HG03354 (cell line): Measurements from ENCODE around the gene RIN3.
"Not testable (repeated sequence)": the region's sequence is repeated elsewhere in the genome, so short reads cannot be mapped to it uniquely, and the experiment has no call there.

Source experiments
- ATAC-seq: cut with Tn5 transposase; IDR thresholded peaks from one replicate; pipeline ENCODE4 v1.9.1; 2021; ENCODE audit warnings: mild to moderate bottlenecking; ENCODE audit not compliant: unreplicated experiment, poor library complexity, severe bottlenecking

RIN3 gene

DNA sequence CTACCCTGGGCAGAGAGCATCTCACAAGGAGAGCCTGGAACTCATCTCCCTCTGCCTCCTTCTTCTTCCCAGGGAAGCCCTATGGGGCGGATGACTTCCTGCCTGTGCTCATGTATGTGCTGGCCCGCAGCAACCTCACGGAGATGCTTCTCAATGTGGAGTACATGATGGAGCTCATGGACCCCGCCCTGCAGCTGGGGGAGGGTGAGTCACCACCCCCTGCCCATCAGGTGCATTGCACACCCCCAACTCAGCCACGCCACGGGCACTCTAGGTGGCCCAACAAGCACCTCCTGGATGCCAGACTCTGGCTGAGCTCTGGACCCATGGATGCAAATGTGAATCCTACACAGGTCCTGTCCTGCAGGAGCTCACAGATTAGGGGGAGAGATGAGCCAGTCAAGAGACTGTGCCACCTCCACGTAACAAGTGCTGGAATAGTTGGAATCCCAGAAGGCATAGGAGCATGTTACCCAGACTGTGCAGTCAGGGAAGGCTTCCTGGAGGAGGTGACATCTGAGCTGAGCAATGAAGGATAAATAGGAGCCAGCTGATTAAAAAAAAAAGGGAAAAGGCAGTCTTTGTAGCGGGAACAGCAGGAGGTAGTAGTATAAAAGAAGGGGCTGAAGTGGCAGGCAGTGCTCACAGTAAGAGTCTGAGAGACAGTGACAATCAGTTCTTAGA lies 163.0 kb downstream of the RIN3 start:
- ATAC-seq: no peak

DNA sequence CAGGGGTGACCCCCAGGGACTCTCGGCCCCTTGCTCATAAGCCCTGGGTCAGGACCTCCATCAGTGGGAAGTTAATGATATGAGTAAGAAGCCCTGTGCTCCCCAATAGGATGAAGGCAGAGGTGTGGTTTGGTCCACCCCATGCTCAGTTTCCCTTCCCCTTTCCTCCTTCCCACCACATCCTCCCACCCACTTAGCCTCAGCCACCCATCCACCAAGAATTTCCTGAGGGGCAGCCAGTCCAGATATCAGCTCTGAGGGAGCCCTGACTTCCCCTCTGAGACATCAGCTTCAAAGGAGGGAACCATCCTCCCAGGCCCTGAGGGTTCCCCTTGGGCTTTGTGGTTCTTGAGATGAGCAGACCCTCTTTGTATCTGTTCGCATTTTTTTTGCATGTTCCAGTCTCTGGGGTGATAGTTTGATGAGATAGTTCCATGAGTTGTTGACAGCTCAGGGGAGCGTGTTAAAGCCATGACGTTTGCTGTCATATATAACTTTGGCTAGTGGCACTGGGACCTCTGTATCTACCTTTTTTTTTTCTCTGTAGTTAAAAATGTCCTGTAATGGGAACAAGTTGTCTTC lies 163.6 kb downstream of the RIN3 start:
- peak; percentile 79 for ATAC-seq

DNA sequence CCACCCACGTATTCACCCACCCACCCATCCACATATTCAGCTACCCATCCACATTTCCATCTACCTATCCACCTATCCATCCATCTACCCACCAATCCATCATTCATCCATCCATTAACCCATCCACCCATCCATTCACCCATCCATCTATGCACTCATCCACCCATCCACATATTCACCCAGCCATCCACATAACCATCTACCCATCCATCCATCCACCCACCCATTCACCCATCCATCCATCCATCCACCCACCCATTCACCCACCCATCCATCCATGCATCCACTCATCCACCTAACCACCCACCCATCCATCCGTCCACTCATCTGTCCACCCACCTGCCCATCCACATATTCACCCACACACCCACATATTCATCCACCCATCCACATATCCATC lies 164.4 kb downstream of the RIN3 start:
- ATAC-seq: no peak

DNA sequence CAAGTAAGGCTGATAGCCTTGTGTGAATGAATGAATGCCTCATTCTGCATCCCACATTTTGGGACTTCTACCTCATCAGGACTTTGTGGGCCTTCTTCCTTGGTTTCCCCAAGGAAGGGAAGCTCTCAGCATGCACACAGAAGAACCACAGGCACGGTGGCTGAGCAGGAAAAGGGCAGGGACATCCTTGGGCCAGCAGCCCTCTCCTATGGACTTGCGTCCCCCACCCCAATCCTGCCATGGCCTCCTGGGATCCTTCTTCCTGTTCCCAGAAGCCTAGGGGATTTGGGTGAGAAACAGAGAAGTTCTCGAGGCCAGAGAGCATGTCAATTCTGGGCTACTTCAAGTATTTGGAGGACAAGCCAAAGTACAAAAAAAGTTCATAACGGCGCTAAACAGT lies 165.2 kb downstream of the RIN3 start:
- no peak for ATAC-seq

DNA sequence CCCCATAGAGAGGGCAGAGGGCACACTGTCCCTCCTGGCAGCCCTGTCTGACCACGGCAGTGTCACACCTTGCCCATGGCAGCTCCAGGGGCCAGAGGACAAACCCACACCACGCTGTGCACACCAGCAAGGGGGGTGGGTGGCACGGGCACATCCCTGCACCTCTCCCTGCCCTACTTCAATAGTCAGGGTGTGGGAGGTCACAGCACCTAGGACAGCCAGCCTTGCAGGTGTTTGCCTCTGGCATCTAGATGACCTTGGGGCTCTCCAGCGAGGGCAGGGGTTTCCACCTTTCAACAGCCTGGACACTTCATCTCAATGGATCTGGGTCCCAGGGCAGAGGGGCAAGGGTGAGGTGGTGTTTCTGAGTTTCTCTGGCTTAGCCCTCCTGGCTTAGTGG lies 165.7 kb downstream of the RIN3 start:
- ATAC-seq: no peak

DNA sequence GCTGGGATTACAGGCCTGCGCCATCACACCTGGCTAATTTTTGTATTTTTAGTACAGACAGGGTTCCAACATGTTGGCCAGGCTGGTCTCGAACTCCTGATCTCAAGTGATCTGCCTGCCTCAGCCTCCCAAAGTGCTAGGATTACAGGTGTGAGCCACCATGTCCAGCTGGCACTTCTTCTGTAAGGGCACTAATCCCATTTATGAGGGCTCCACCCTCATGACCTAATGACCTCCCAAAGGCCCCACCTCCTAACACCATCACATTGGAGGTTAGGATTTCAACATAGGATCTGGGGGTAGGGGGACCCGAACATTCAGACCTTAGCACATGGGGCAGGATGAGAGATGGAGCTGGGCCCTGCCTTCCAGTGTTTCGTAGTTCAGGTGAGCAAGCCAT lies 166.7 kb downstream of the RIN3 start:
- not testable (repeated sequence) for ATAC-seq

DNA sequence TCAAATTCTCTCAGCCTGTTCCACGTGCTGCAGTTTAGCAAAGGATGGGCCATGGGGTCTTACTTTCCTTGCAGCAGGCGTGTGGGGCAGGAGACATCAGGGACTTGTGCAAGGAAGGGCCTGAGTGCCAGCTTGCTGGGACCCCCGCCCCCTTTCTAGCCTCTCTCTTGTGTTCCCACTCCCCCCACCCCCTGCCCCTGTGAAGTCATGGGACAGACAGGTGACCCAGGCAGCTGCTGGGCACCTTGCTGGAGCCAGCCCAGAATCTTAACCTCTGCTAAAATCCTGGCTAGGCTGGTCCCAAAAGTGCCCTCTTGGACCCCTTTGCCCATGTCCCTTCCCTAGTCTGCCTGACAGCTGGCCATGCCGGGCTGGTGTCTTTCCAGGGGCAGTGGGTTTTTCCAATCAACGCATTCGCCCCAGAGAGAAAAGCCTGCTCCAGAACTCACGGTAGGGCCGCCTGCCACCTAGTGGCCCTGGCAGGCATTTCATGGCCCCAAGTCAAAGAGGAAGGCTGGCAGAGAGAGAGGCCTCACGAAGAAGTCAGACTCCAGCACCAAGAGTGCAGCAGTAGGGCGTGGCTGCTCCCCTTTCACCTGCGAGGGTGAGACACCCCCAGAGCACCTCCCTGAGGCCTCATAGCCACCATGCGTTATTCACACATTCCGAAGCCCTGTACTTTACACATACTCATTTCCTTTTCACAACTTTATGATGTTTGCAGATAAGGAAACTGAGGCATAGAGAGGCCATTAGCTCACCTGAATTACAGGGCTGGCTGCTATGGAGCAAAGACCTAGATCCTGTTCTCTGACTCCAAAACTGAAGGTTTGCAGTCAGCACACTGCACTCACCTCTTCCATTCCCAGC lies 167.4 kb downstream of the RIN3 start:
- no peak for ATAC-seq

DNA sequence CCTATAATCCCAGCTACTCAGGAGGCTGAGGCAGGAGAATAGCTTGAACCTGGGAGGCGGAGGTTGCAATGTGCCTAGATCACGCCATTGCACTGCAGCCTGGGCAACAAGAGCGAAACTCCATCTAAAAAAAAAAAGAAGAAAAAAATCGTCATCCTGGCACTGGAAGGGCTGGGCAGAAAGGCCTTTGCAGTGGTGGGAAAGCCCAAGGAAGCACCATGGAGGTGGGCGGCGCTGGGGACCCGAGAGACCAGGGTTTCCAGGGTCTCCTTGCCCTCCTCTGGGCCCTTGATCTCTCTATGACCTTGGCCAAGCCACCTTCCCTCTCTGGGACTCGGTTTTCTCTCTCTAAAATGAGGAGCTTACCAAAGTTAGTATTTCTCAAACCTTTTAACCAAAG lies 169.5 kb downstream of the RIN3 start:
- no peak for ATAC-seq

DNA sequence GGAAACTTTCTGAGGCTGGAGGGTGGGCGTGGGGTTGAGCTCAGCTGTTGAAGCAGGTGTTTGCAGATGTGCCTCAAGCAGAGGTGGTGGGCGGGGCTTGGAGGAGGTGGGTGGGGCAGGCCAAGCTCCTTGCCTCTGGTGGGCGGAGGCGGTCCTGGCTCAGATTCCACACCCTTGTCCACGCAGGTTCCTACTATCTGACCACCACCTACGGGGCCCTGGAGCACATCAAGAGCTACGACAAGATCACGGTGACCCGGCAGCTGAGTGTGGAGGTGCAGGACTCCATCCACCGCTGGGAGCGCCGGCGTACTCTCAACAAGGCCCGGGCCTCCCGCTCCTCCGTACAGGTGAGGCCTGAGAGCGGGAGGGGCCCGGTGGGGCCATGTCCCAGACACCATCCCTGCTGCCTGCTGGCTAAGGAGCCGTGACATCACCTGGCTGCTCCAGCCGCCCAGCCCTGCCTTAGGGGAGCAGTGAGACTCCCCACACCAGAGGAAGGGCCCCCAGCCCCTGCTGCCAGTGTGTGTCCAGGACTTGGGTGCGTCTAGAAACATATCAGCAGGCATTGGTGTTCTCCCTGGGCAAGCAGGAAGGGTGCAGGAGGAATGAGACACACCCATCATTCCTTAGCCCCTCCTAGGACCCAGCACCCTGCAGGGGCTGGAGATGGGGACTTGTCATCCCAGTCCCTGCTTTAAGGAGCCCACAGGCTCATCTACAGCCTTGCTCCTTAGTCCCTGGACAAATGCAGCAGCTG lies 171.4 kb downstream of the RIN3 start:
- no peak for ATAC-seq

DNA sequence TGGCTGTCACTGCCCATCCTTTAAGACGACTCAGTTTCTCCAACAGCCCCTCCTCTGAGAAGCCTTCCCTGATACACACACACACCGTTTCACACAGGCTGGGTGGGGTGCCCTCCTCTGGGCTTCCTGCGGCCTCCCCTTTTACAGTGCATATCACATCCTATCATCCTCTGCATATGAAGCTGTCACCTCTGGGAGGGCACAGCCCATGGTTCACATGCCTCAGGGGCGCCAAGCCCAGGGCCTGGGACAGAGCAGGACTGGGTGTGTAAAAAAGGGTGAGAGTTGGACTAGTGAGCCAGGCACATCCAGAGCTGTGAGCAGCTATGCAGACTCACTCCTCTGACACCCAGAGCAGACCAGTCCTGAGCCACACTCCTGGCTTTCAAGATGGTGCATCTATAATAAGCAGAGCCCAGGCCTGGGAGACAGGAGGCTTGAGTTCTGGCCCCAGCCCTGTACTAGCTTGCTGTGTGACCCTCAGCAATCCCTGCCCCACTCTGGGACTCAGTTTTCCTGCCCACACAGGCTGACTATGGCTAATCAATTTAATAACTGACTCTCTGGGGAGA lies 172.3 kb downstream of the RIN3 start:
- no peak for ATAC-seq

DNA sequence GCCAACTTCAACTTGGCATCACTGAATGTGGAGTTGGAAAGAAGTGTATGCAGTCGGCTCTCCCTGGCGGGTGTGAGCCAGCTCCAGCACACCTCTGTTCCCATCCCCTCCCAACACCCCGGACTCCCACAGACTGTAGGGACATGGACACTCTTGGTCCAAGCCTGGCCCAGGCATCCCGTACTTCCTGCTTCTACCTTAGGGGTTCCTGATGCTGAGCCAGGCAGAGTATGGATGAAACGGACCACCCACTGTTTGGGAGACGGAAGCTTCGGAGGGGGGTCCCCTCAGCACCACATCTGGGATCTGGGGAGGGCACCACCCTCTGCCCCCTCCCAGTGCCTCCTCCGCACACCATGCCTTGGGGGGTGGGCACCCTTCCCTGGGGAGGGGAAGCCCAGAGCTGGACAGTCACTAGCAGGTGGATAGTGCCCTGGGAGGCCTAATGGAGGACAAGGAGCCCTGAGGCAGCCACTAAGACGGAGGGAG lies 172.9 kb downstream of the RIN3 start:
- ATAC-seq: peak; percentile 20

DNA sequence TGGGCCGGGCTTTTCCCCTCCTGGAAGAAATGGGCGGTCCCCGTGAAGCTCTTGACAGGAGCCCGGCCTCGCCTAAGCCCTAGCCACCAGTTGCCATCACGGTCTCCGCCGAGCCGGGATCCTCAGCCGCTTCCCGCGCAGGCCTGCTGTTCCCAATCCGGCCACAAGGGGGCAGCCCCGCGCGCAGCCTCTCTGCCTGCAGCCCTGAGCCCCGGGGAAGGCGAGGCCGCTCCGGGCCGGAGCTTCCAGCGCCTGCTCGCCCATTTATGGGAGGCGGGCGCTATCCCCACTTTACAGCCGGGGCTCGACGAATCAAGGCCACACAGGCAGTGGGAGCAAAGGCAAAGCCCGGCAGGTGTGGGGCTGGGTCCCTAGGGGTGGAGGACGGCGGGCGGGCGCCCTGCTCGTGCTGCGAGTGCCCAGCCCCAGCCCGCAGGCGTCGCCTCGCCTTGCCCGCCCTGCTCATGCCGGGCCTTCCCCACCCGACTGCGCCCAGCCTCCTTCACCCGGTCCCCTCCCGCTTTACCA lies 173.4 kb downstream of the RIN3 start:
- ATAC-seq: peak; percentile 68

DNA sequence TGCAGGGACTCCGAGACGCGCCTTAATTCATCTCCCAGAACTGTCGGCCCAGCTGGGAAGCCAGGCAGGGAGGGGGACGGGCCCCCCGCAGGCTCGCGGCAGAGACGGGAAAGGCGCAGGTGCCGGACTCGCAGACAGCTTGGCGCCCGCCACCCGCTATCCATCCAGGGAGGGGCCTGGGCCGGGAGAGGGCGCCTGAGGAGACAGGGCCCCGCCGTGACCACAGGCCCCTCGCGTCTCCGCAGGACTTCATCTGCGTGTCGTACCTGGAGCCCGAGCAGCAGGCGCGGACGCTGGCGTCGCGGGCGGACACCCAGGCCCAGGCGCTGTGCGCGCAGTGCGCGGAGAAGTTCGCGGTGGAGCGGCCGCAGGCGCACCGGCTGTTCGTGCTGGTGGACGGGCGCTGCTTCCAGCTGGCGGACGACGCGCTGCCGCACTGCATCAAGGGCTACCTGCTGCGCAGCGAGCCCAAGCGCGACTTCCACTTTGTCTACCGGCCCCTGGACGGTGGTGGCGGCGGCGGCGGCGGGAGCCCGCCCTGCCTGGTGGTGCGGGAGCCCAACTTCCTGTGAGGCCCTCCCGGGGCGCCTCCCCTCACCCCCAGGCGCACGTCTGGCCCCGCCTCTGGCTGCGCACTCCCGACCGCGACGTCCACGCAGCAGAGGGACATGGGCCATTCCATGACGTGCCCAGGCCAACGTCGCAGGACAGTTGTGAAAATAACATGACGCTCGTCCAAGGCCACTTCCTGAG lies 174.3 kb downstream of the RIN3 start:
- ATAC-seq: no peak

DNA sequence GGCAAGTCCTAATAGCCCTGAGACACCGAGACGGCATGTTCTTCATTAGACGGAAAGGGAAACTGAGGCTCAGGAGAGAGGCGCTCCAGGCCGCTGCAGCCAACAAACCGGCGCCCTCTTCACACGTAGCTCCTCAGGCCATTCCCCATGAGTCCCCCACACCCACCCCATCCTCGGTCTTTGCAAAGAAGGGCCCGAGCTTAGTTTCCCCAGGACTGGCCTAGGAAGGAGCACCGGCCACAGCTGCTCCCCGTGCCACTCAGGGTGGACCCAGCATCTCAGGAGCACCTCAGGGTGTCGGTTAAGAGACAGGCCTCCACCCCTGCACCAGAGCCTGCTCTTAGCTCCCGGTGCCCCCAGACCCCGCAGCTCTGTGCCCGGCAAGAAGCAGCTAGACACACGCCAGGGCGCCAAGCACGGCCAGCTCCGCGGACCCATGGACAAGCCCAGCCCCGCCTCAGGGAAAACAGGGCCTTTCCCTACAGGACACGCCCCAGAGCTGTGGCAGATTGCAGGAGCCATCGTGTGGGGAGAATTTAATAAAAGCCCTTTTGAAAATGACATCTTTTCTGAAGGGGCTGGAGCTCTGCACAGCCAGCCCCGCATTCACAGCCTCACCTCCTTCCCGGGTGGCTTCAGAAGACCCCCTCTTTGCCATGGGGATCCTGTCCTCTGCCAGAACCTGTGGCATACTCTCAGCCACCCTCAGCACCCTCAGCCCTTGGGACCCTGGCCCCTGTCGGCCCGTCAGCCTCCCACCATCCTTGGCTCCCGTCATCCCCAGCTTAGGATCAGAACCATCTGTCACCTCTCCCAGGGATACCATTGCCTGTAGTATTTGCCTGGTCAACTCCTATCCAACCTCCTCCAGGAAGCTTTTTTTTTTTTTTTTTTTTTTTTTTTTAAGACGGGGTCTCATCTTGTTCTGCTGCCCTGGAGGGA lies 175.1 kb downstream of the RIN3 start:
- no peak for ATAC-seq

DNA sequence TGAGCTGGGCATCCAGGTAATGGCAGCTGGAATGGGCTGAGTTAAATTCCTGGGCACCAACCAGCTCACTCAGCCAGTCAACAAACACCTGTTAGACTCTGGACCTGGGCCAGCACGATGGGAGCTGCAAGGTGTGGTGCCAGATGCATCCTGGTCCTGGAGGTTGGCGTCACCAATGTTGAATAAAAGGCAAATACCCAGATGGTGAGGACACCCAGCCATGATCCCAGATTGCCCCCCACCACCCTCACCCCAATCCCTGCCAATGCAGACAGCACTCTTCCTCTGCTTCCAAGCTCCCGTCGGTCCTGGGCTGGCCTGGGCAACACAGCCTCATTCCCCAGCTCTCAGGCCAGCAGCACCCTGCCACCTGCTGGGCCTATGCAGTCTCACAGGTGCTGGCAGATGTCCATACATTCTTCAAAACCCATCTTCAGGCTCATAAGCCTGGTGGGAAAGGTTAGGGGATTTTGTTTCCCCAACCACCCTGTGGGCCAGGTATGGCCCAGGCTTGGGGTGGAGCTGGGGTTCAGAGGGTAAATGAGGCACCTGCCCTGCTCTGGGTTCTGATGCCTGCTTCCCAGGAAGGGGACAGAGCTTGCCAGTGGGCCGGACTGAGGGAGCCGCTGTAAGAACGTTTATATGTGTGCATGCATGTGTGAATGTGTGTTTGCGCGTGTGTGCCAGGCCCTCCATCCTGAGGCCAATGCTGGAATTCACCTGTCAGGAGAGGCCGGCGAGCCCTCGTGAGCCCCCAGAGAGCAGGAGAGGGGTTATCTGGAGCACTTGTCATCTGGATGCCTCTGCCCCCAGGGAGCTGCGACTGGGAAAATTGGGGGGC lies 176.8 kb downstream of the RIN3 start:
- no peak for ATAC-seq

DNA sequence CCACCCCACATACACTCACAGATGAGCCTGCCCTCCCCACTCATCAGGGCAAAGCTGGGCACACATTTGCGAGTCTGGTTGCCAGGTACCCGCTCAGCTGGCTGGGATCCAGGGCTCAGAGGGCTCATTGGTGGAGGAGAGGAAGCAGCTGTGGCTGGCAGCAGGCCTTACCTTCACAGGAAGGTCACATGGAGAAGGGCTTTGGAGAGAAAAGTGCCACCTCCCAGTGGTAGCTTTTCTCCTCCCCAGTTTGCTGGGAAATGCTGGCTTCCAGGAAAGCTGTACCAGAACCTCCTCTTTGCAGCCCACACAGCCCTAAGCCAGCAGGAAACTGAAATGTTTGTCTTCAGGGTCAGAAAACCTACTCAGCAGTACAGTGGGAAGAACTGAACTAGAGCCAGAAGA lies 179.2 kb downstream of the RIN3 start:
- ATAC-seq: no peak
